ENCODE results near the gene LSM14B.

- no peak for TF ChIP-seq ZNF70 (CRISPR knock-in tag; IDR thresholded peaks at IDR 0.05)
- TF ChIP-seq TOX (CRISPR knock-in tag; IDR thresholded peaks at IDR 0.05; ENCODE audit: borderline replicate concordance): no peak
- TF ChIP-seq ESRRG (CRISPR knock-in tag; IDR thresholded peaks at IDR 0.05): no peak
- TF ChIP-seq TCF4 (CRISPR knock-in tag; IDR thresholded peaks at IDR 0.05; ENCODE audit: borderline replicate concordance): no peak
- TF ChIP-seq ISL1 (CRISPR knock-in tag; IDR thresholded peaks at IDR 0.05): no peak
- TF ChIP-seq, protein P1, sequence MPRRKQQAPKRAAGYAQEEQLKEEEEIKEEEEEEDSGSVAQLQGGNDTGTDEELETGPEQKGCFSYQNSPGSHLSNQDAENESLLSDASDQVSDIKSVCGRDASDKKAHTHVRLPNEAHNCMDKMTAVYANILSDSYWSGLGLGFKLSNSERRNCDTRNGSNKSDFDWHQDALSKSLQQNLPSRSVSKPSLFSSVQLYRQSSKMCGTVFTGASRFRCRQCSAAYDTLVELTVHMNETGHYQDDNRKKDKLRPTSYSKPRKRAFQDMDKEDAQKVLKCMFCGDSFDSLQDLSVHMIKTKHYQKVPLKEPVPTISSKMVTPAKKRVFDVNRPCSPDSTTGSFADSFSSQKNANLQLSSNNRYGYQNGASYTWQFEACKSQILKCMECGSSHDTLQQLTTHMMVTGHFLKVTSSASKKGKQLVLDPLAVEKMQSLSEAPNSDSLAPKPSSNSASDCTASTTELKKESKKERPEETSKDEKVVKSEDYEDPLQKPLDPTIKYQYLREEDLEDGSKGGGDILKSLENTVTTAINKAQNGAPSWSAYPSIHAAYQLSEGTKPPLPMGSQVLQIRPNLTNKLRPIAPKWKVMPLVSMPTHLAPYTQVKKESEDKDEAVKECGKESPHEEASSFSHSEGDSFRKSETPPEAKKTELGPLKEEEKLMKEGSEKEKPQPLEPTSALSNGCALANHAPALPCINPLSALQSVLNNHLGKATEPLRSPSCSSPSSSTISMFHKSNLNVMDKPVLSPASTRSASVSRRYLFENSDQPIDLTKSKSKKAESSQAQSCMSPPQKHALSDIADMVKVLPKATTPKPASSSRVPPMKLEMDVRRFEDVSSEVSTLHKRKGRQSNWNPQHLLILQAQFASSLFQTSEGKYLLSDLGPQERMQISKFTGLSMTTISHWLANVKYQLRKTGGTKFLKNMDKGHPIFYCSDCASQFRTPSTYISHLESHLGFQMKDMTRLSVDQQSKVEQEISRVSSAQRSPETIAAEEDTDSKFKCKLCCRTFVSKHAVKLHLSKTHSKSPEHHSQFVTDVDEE (CRISPR knock-in tag; IDR thresholded peaks at IDR 0.05): no peak
- TF ChIP-seq OSR1 (CRISPR knock-in tag; IDR thresholded peaks at IDR 0.05): no peak
- no peak for TF ChIP-seq RARB (CRISPR knock-in tag; IDR thresholded peaks at IDR 0.05)
- TF ChIP-seq BACH2 (CRISPR knock-in tag; IDR thresholded peaks at IDR 0.05; ENCODE audit: borderline replicate concordance): no peak
- TF ChIP-seq PPARA (CRISPR knock-in tag; IDR thresholded peaks at IDR 0.05; ENCODE audit: borderline replicate concordance): no peak
These were observed 13.4 kb downstream of the LSM14B start for GRCh38 chr20:62135573-62136266.

All from SK-N-SH treated with all-trans-retinoic acid at 6 μM for 48 hours (cell line).